Testis (tissue), 2 donors: ENCODE results near the gene DNAJC5.

Source experiments
- POLR2A ChIP-seq: fragments of 450-650 bp; IDR thresholded peaks from one replicate; pipeline ENCODE4 v1.6.1; 2017; ENCODE audit warnings: antibody characterized with exemption, mild to moderate bottlenecking, moderate library complexity
- TF ChIP-seq, protein P1 (sequence below), 3 experiments: fragments of 450-650 bp in 2 of 3; fragments of 200-600 bp in 1 of 3; sonication (generic) in 1 of 3; IDR thresholded peaks; one replicate each; pipeline ENCODE4 v1.5.1; 2016 to 2019; ENCODE audit warnings: antibody characterized with exemption in 3 of 3, mild to moderate bottlenecking in 2 of 3, moderate library complexity in 1 of 3

DNA sequence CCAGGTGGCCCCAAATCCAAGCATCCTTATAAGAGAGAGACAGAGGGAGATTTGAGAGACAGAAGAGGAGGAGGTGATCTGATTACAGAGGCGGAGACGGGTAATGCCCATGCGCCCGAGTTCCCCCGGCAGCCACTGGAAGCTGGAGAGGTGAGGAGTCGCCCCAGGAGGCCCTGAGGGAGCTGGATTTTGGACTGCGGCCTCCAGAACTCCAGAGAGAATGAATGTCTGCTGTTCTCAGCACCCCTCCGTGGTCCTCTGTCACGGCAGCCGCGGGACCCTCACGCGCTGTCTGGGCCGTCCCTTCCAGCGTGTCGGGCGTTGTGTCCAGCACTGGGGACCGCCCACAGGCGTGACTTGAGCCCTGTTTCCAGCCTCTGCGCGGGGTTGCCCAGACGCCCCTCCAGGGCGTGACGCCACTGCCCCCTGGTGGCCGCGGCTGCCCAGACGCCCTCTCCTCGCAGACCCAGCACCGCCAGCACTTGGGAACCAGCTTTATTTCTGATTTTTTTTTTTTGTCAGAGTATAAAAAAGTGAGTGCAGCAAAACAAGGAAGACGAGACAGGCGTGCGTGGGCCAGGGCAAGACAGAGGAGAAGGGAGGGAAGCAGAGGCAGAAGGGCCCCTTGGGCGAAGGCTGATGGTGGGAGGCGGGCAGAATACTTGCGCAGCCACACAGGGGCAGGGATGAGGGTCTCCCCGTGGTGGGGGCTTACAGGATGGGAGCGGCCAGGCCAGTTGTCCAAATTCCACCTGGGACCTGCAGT lies 78.9 kb downstream of the DNAJC5 start:
- no peak for TF ChIP-seq POLR2A
- TF ChIP-seq, protein P1, sequence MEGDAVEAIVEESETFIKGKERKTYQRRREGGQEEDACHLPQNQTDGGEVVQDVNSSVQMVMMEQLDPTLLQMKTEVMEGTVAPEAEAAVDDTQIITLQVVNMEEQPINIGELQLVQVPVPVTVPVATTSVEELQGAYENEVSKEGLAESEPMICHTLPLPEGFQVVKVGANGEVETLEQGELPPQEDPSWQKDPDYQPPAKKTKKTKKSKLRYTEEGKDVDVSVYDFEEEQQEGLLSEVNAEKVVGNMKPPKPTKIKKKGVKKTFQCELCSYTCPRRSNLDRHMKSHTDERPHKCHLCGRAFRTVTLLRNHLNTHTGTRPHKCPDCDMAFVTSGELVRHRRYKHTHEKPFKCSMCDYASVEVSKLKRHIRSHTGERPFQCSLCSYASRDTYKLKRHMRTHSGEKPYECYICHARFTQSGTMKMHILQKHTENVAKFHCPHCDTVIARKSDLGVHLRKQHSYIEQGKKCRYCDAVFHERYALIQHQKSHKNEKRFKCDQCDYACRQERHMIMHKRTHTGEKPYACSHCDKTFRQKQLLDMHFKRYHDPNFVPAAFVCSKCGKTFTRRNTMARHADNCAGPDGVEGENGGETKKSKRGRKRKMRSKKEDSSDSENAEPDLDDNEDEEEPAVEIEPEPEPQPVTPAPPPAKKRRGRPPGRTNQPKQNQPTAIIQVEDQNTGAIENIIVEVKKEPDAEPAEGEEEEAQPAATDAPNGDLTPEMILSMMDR (IDR thresholded peaks at IDR 0.05) = peak; percentile 97 to 98 (median 98)
